IMR-90 (cell line): ENCODE data around the gene WRAP73. TPM values are rescaled to one million over a fixed set of nuclear protein-coding genes. Genes with fewer than 3 reads are reported as not detected.

Experiments used
- ATAC-seq: fragments of 200-7000 bp; cut with Tn5 transposase; 2 replicates; pipeline ENCODE4 v1.9.1; 2020; ENCODE audit warnings: low read depth, mild to moderate bottlenecking, moderate library complexity
- BruUV-seq: library from RNA; stranded (reverse); fragments of 400-500 nt; replicated peaks from 2 replicates; lab custom pipeline; 2021; lab: Mats Ljungman, UMichigan
- CTCF ChIA-PET: fragments of 300-600 bp; formaldehyde crosslinking; extraction: SDS; loops from one replicate; lab custom pipeline; 2021; ENCODE audit warnings: antibody characterized with exemption; lab: Yijun Ruan, JAX
- POLR2A ChIA-PET: fragments of 300-600 bp; sonication (Branson Sonifier 250); formaldehyde crosslinking; loops from one replicate; lab custom pipeline; 2022; ENCODE audit warnings: antibody characterized with exemption; ENCODE audit not compliant: unreplicated experiment; lab: Charles Lee
- DNase-seq: peaks from one replicate; pipeline ENCODE4 v3.0.0; 2013
- H2AFZ ChIP-seq: replicated peaks from 2 replicates; pipeline ENCODE3; 2013; ENCODE audit warnings: low read length, mild to moderate bottlenecking; ENCODE audit not compliant: poor library complexity
- H2AK5ac ChIP-seq: 2 replicates; pipeline ENCODE4 v1.6.1; 2013; ENCODE audit warnings: low read depth, low read length, inconsistent platforms
- H2AK9ac ChIP-seq: replicated peaks from 2 replicates; pipeline ENCODE3; 2013; ENCODE audit warnings: mild to moderate bottlenecking, low read depth, low read length, moderate library complexity; ENCODE audit not compliant: poor library complexity
- H2BK120ac ChIP-seq: 2 replicates; pipeline ENCODE4 v1.6.1; 2013; ENCODE audit warnings: low read depth, low read length, inconsistent platforms
- H2BK15ac ChIP-seq: 3 replicates; pipeline ENCODE4 v1.6.1; 2013; ENCODE audit warnings: low read depth, low read length, inconsistent platforms
- H2BK20ac ChIP-seq: 2 replicates; pipeline ENCODE4 v1.6.1; 2013; ENCODE audit warnings: low read depth, mild to moderate bottlenecking, inconsistent platforms, low read length, moderate library complexity
- H2BK5ac ChIP-seq: 2 replicates; pipeline ENCODE4 v1.6.1; 2013; ENCODE audit warnings: mild to moderate bottlenecking, low read depth, low read length, inconsistent platforms; ENCODE audit not compliant: poor library complexity, severe bottlenecking
- H3K14ac ChIP-seq: replicated peaks from 2 replicates; pipeline ENCODE4 v1.6.1; 2013; ENCODE audit warnings: low read depth, low read length, inconsistent platforms
- H3K18ac ChIP-seq: 2 replicates; pipeline ENCODE4 v1.6.1; 2013; ENCODE audit warnings: low read depth, low read length, control low read depth
- H3K23ac ChIP-seq: 2 replicates; pipeline ENCODE4 v1.6.1; 2013; ENCODE audit warnings: low read depth, low read length, inconsistent platforms
- H3K27ac ChIP-seq: 2 replicates; pipeline ENCODE4 v1.5.1; 2013; ENCODE audit warnings: mild to moderate bottlenecking, control low read depth, low read length; ENCODE audit not compliant: insufficient read depth
- H3K27me3 ChIP-seq: 2 replicates; pipeline ENCODE4 v1.6.1; 2013; ENCODE audit warnings: low read length; ENCODE audit not compliant: control insufficient read depth, insufficient read depth
- H3K36me3 ChIP-seq: 2 replicates; pipeline ENCODE4 v1.6.1; 2013; ENCODE audit warnings: low read length, mixed read lengths; ENCODE audit not compliant: control insufficient read depth, insufficient read depth
- H3K4ac ChIP-seq: 2 replicates; pipeline ENCODE4 v1.6.1; 2013; ENCODE audit warnings: low read depth, low read length, inconsistent platforms
- H3K4me1 ChIP-seq: 2 replicates; pipeline ENCODE4 v1.6.1; 2013; ENCODE audit warnings: low read length, mixed read lengths; ENCODE audit not compliant: control insufficient read depth, insufficient read depth
- H3K4me2 ChIP-seq: 2 replicates; pipeline ENCODE4 v1.6.1; 2013; ENCODE audit warnings: low read depth, mild to moderate bottlenecking, control low read depth, low read length, moderate library complexity
- H3K4me3 ChIP-seq: 2 replicates; pipeline ENCODE4 v1.5.1; 2013; ENCODE audit warnings: low read depth, mild to moderate bottlenecking, control low read depth, low read length, moderate library complexity; ENCODE audit not compliant: insufficient read depth
- H3K56ac ChIP-seq: 2 replicates; pipeline ENCODE4 v1.6.1; 2013; ENCODE audit warnings: low read length, inconsistent platforms; ENCODE audit not compliant: insufficient read depth; ENCODE audit errors: extremely low read depth
- H3K79me1 ChIP-seq, 2 experiments: 2 replicates each; pipeline ENCODE4 v1.6.1; 2013; ENCODE audit warnings: low read length in 2 of 2, inconsistent platforms in 1 of 2, low read depth in 1 of 2
- H3K9ac ChIP-seq: 2 replicates; pipeline ENCODE4 v1.6.1; 2013; ENCODE audit warnings: low read depth, low read length, control low read depth
- H3K9me1 ChIP-seq: 2 replicates; pipeline ENCODE4 v1.6.1; 2013; ENCODE audit warnings: low read length, inconsistent platforms; ENCODE audit not compliant: insufficient read depth
- H3K9me3 ChIP-seq: 2 replicates; pipeline ENCODE4 v1.6.1; 2013; ENCODE audit warnings: low read length; ENCODE audit not compliant: control insufficient read depth, insufficient read depth
- H4K20me1 ChIP-seq: 2 replicates; pipeline ENCODE4 v1.6.1; 2013; ENCODE audit warnings: low read length, inconsistent platforms; ENCODE audit not compliant: insufficient read depth
- H4K5ac ChIP-seq: 2 replicates; pipeline ENCODE4 v1.6.1; 2013; ENCODE audit warnings: mild to moderate bottlenecking, low read depth, low read length, control low read depth
- H4K8ac ChIP-seq, 2 experiments: 2 replicates each; pipeline ENCODE4 v1.6.1; 2013; ENCODE audit warnings: low read depth in 2 of 2, low read length in 2 of 2, control low read depth in 1 of 2, inconsistent platforms in 1 of 2
- H4K91ac ChIP-seq: 2 replicates; pipeline ENCODE4 v1.6.1; 2013; ENCODE audit warnings: low read depth, low read length, inconsistent platforms; ENCODE audit not compliant: insufficient read depth
- CHD1 ChIP-seq: IDR thresholded peaks from 2 replicates; pipeline ENCODE4 v1.6.1; 2012; ENCODE audit warnings: low read depth, low read length, improper control_type of control experiment
- CTCF ChIP-seq: conservative IDR thresholded peaks from 2 replicates; pipeline ENCODE4 v1.5.1; 2012; ENCODE audit warnings: mild to moderate bottlenecking, low read depth, low read length, improper control_type of control experiment
- ELK1 ChIP-seq: fragments of 150-350 bp; IDR thresholded peaks from 2 replicates; pipeline ENCODE4 v1.6.1; 2016; ENCODE audit warnings: low read depth, mild to moderate bottlenecking, low read length, moderate library complexity, borderline replicate concordance
- MAZ ChIP-seq: IDR thresholded peaks from 2 replicates; pipeline ENCODE4 v1.6.1; 2012; ENCODE audit warnings: low read depth, mild to moderate bottlenecking, low read length, improper control_type of control experiment, moderate library complexity, borderline replicate concordance
- POLR2A ChIP-seq: IDR thresholded peaks from 2 replicates; pipeline ENCODE4 v1.6.1; 2012; ENCODE audit warnings: mild to moderate bottlenecking, low read depth, low read length
- SMC3 ChIP-seq: fragments of 150-350 bp; IDR thresholded peaks from 2 replicates; pipeline ENCODE4 v1.6.1; 2016; ENCODE audit warnings: low read depth, mild to moderate bottlenecking, antibody characterized with exemption, low read length, moderate library complexity
- USF2 ChIP-seq: fragments of 150-350 bp; IDR thresholded peaks from 2 replicates; pipeline ENCODE4 v1.6.1; 2017; ENCODE audit warnings: mild to moderate bottlenecking, antibody characterized with exemption, low read length, low read depth
- WGBS, 2 experiments: methylation state at CpG; one replicate each; pipeline versions ENCODE4 v1.1.5 to v1.1.7; 2013; ENCODE audit warnings: missing lambda C conversion rate in 2 of 2; ENCODE audit not compliant: insufficient read length in 1 of 2; ENCODE audit errors: extremely low coverage in 2 of 2; 5-methylcytosine and 5-hydroxymethylcytosine counted together
- dilution Hi-C: fragments of 300-500 bp; cut with HindIII; formaldehyde crosslinking; loops from one replicate; pipeline ENCODE4 v1.14.3; 2018; ENCODE audit warnings: low sequenced_read_pairs; ENCODE audit not compliant: unreplicated experiment
- in situ Hi-C: fragments of 300-500 bp; cut with MboI; formaldehyde crosslinking; loops from 3 replicates; pipeline ENCODE4 v1.14.3; 2019; ENCODE audit warnings: low sequenced_read_pairs, inconsistent platforms, mixed read lengths
- intact Hi-C: fragments of 100-400 bp; cut with micrococcal nuclease; formaldehyde crosslinking; loops from 2 replicates; pipeline ENCODE4 v1.10.0; 2022
- polyA plus RNA-seq, 3 experiments: library from polyadenylated mRNA; depleted of rRNA; stranded (reverse); fragments of >200 nt; gene quantifications; 2 replicates each; pipeline ENCODE4 v1.2.3, GENCODE V29; 2012; ENCODE audit warnings: low replicate concordance in 1 of 3
- total RNA-seq: library from RNA; depleted of rRNA; stranded (reverse); fragments of >200 nt; gene quantifications from 2 replicates; pipeline ENCODE4 v1.2.3, GENCODE V29; 2012

Gene WRAP73
- total and polyA plus RNA-seq, 2 of the 4 experiments (the other 2 are of a cell fraction), result 10.8 to 23.6 TPM

DNA sequence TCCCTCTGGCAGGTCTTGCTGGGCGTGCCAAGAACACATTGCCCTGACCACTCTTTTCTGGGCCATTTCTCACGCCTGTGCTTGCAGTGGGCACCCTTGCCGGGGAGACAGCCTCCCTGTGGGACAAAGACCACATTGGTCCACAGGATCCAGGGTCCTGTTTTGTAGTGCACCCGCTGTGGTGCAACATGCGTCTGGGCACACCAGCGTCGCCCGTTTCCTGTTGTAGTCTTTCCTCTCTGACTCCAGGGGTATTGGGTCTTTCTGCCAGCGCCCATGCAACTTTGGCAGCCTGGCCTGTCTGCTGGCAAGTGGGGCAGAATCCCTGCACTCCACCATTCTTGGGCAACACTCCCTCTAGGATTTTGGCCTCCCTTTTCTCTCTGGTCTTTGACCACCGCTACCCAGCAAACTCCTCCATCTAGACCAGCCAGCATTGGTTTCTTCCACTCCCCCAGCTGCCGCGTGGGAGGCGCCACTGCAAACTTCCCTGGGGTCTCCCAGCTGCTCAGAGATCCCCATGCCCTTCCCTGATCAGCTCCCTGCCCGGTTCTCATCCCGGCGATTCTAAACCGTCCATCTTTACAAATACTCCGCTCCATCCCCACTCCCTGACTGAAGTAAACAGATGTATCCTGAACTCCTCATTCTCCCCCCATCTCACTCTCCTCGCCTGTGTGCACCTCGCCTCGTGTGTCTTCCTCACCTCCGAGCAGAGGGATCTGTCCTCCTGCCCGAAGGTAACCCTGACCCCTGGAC, 26.3 kb downstream of the WRAP73 start:
- peak overlapping the region; percentile 98 for H2AK9ac ChIP-seq
- BruUV-seq, result no TSS peak
- peak overlapping the region; percentile 53 for H3K27ac ChIP-seq
- no peak overlapping the region; the same call in 1 of the 2 replicates for H3K56ac ChIP-seq
- ChIA-PET CTCF (interaction anchor here (0.5 to 1.4 kb wide), 2 partner anchors 143 to 171 kb away, joined by 3 to 4 read pairs; no protein-coding TSS in a partner anchor), POLR2A (no interaction called here)
- DNase-seq (no peak), ATAC-seq (no peak)
- H3K4me1 ChIP-seq, result peaks cover 11% of the 10 kb centered on the region
- peaks cover 15% of the 10 kb centered on the region for H3K36me3 ChIP-seq
- peak overlapping the region; percentile 38 for H3K4ac ChIP-seq
- peaks cover 12 to 23% of the 10 kb centered on the region in 2 experiments; a peak in 3 of 4 replicates for H3K79me1 ChIP-seq
- no peak overlapping the region for H2BK15ac ChIP-seq
- H3K9me1 ChIP-seq, result no peaks in the 10 kb centered on the region; the same call in 1 of the 2 replicates
- H3K18ac ChIP-seq, result no peak overlapping the region
- dilution Hi-C loops, result no loop called here
- in situ Hi-C loops, result loop anchor here (5.0 kb wide), 2 partner anchors 66 to 136 kb away; no protein-coding TSS in a partner anchor
- H3K9me3 ChIP-seq, result no peaks in the 10 kb centered on the region
- peak overlapping the region; percentile 93 for H3K9ac ChIP-seq
- intact Hi-C loops, result no loop called here
- peak overlapping the region; percentile 47 for H2BK5ac ChIP-seq
- H3K4me2 ChIP-seq, result peak overlapping the region; percentile 99
- peak overlapping the region; percentile 16 for H3K14ac ChIP-seq
- no peak overlapping the region for H2BK20ac ChIP-seq
- peak overlapping the region; percentile 69; the same call in 1 of the 2 replicates for H2AK5ac ChIP-seq
- 52% methylated on average over 16 of the region's 23 CpGs; no CpG with 5 or more reads in 1 of the 2 experiments for WGBS, 2 experiments
- no peaks in the 10 kb centered on the region; the same call in 1 of the 2 replicates for H4K20me1 ChIP-seq
- H4K91ac ChIP-seq, result peak overlapping the region; percentile 32; the same call in 1 of the 2 replicates
- H3K4me3 ChIP-seq, result peak overlapping the region; percentile 99
- TF ChIP-seq MAZ, result no peak
- TF ChIP-seq CHD1, result no peak
- no peak for TF ChIP-seq CTCF
- no peak for TF ChIP-seq POLR2A
- no peak for TF ChIP-seq SMC3
- no peak for TF ChIP-seq ELK1
- no peak for TF ChIP-seq USF2
- H3K27me3 ChIP-seq, result no peaks in the 10 kb centered on the region
- H2AFZ ChIP-seq, result peak overlapping the region; percentile 99
- H4K5ac ChIP-seq, result no peak overlapping the region
- H3K23ac ChIP-seq, result peak overlapping the region; percentile 37; the same call in 1 of the 2 replicates
- H2BK120ac ChIP-seq, result no peak overlapping the region
- H4K8ac ChIP-seq, result peak overlapping the region in 1 of 2 experiments; percentile 63; a peak in 2 of 4 replicates
